SJCRH30 (cell line): ENCODE data around the gene USP9X. TPM values are rescaled to one million over a fixed set of nuclear protein-coding genes. Genes with fewer than 3 reads are reported as not detected.
"Not testable (repeated sequence)": the region's sequence is repeated elsewhere in the genome, so short reads cannot be mapped to it uniquely, and the experiment has no call there.

Source experiments
- DNase-seq, 2 experiments: peaks; one replicate each; pipeline ENCODE4 v3.0.0-alpha.2; 2015 to 2020
- H3K27ac ChIP-seq: fragments of 250-450 bp; sonication (Bioruptor Pico); 2 replicates; pipeline ENCODE4 v1.5.1; 2020; ENCODE audit warnings: mild to moderate bottlenecking, moderate library complexity
- H3K27me3 ChIP-seq: fragments of 250-450 bp; sonication (Bioruptor Pico); 2 replicates; pipeline ENCODE4 v1.5.1; 2020; ENCODE audit warnings: mild to moderate bottlenecking, moderate library complexity
- H3K36me3 ChIP-seq: fragments of 250-450 bp; sonication (Bioruptor Pico); 2 replicates; pipeline ENCODE4 v1.5.1; 2020; ENCODE audit warnings: mild to moderate bottlenecking, moderate library complexity
- H3K4me1 ChIP-seq: fragments of 250-450 bp; sonication (Bioruptor Pico); 2 replicates; pipeline ENCODE4 v1.5.1; 2020; ENCODE audit warnings: mild to moderate bottlenecking, moderate library complexity
- H3K4me3 ChIP-seq: fragments of 250-450 bp; sonication (Bioruptor Pico); 2 replicates; pipeline ENCODE4 v1.5.1; 2020; ENCODE audit warnings: mild to moderate bottlenecking, moderate library complexity
- H3K9me3 ChIP-seq: fragments of 250-450 bp; sonication (Bioruptor Pico); replicated peaks from 2 replicates; pipeline ENCODE4 v1.5.1; 2020; ENCODE audit warnings: mild to moderate bottlenecking, moderate library complexity
- total RNA-seq: library from RNA; depleted of rRNA; stranded (reverse); fragments of >200 nt; shearing (Covaris generic); gene quantifications from 2 replicates; pipeline ENCODE4 v1.2.3, GENCODE V29; 2014; rRNA removed

Gene USP9X, protein sequence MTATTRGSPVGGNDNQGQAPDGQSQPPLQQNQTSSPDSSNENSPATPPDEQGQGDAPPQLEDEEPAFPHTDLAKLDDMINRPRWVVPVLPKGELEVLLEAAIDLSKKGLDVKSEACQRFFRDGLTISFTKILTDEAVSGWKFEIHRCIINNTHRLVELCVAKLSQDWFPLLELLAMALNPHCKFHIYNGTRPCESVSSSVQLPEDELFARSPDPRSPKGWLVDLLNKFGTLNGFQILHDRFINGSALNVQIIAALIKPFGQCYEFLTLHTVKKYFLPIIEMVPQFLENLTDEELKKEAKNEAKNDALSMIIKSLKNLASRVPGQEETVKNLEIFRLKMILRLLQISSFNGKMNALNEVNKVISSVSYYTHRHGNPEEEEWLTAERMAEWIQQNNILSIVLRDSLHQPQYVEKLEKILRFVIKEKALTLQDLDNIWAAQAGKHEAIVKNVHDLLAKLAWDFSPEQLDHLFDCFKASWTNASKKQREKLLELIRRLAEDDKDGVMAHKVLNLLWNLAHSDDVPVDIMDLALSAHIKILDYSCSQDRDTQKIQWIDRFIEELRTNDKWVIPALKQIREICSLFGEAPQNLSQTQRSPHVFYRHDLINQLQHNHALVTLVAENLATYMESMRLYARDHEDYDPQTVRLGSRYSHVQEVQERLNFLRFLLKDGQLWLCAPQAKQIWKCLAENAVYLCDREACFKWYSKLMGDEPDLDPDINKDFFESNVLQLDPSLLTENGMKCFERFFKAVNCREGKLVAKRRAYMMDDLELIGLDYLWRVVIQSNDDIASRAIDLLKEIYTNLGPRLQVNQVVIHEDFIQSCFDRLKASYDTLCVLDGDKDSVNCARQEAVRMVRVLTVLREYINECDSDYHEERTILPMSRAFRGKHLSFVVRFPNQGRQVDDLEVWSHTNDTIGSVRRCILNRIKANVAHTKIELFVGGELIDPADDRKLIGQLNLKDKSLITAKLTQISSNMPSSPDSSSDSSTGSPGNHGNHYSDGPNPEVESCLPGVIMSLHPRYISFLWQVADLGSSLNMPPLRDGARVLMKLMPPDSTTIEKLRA (N-terminal part only)
- total RNA-seq: 62.7 and 72.9 TPM in 2 replicates

GRCh38 chrX:41084893-41085511, at the start of gene USP9X:
Gene USP9X, plus strand, starts transcription at chrX:41085445. Its CDS starts 38,184 bp downstream, at chrX:41123629.
- Histone ChIP-seq H3K9me3 (no peaks in the 10 kb centered on the region), H3K27me3 (no peaks in the 10 kb centered on the region)
- peak; percentile 83 to 86 for DNase-seq

GRCh38 chrX:41035582-41035981, 49.7 kb upstream of the USP9X start:
- Histone ChIP-seq H3K4me1 (no peaks in the 10 kb centered on the region), H3K27ac (no peak overlapping the region), H3K4me3 (no peak overlapping the region), H3K27me3 (no peaks in the 10 kb centered on the region), H3K36me3 (no peaks in the 10 kb centered on the region), H3K9me3 (no peaks in the 10 kb centered on the region)
- no peak for DNase-seq

More at GRCh38 chrX:41084893-41085511, at the start of gene USP9X:
- H3K27ac ChIP-seq: peak within 1 kb of the TSS; percentile 100
- peak within 1 kb of the TSS; percentile 91 for H3K4me3 ChIP-seq
- peaks cover 6% of the 10 kb centered on the region; the same call in 1 of the 2 replicates for H3K4me1 ChIP-seq
- 0 out of 2 replicates have a peak, but pooled peaks cover 2% of the 10 kb centered on the region for H3K36me3 ChIP-seq

- no peaks in the 10 kb centered on the region for H3K36me3 ChIP-seq
- H3K4me3 ChIP-seq: no peak overlapping the region
- no peaks in the 10 kb centered on the region for H3K27me3 ChIP-seq
- no peak overlapping the region for H3K27ac ChIP-seq
- no peaks in the 10 kb centered on the region for H3K4me1 ChIP-seq
- no peak for DNase-seq
- H3K9me3 ChIP-seq: no peaks in the 10 kb centered on the region
These were observed 48.4 kb upstream of the USP9X start for GRCh38 chrX:41036668-41037326.

GRCh38 chrX:41043196-41043595, 42.0 kb upstream of the USP9X start:
- H3K9me3 ChIP-seq: no peaks in the 10 kb centered on the region
- no peak for DNase-seq
- H3K27ac ChIP-seq: no peak overlapping the region
- H3K4me3 ChIP-seq: no peak overlapping the region
- H3K27me3 ChIP-seq: no peaks in the 10 kb centered on the region
- no peaks in the 10 kb centered on the region for H3K4me1 ChIP-seq
- no peaks in the 10 kb centered on the region for H3K36me3 ChIP-seq

DNA sequence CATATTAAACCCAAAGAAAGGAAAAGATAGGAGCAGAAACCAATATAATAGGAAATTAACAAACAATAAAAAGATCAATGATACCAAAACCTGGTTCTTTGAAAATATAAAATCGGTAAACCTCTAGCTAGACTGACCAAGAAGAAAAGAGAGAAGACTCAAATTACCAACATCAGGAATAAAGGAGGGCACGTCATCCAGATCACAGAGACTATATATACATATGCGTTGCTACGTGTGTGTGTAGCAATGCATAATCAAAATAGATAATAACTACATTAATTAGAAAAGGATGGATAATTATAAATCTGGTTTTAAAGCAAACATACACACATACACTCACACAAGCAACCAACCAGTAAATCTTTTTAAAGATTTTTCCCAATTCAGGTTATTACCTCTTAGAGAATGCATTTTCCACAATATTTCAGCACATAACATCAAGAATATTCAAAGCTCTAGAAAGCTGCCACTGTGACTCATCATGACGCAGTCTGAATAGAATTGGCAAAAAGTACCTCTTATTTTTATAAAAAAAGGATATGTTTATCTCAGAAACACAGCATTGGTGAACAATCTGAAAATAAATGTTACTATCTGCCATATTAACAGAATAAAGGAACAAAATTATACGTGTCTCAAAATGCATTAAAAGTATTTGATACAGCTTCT, 41.4 kb upstream of the USP9X start:
- no peaks in the 10 kb centered on the region for H3K36me3 ChIP-seq
- no peaks in the 10 kb centered on the region for H3K27me3 ChIP-seq
- no peak overlapping the region for H3K27ac ChIP-seq
- no peak overlapping the region for H3K4me3 ChIP-seq
- H3K4me1 ChIP-seq: no peaks in the 10 kb centered on the region
- no peaks in the 10 kb centered on the region for H3K9me3 ChIP-seq
- DNase-seq: no peak

DNA sequence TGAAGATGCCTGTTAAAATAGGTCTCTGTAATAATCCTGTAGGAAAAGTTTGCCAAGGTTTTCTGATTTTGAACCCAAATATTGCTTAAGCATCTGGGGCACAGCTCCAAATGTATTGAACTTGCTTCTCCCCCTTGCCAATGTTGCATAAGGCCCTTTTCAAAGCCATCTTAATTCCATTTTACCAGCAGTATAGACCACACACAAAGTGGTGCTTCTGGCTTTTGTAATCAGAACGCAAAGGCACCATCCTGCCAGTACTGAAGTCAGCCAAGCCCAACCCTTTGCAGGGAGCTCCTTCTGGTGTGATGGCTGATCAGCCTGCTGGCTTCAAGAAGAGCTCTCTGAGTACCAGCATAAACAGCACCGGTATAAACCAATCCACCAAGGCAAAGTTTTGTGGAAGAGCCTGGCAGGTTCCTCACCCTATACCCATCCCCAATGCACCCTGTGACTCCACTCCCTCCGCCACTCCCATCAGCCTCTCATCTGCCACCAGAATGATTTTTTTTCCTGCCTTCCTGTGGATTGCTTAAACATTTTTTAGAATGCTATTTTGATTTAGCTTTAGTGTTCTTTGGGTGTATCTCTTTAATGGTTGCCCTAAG, 39.2 kb upstream of the USP9X start:
- peak in 1 of 2 experiments; percentile 8 for DNase-seq
- H3K4me1 ChIP-seq: no peaks in the 10 kb centered on the region

DNA sequence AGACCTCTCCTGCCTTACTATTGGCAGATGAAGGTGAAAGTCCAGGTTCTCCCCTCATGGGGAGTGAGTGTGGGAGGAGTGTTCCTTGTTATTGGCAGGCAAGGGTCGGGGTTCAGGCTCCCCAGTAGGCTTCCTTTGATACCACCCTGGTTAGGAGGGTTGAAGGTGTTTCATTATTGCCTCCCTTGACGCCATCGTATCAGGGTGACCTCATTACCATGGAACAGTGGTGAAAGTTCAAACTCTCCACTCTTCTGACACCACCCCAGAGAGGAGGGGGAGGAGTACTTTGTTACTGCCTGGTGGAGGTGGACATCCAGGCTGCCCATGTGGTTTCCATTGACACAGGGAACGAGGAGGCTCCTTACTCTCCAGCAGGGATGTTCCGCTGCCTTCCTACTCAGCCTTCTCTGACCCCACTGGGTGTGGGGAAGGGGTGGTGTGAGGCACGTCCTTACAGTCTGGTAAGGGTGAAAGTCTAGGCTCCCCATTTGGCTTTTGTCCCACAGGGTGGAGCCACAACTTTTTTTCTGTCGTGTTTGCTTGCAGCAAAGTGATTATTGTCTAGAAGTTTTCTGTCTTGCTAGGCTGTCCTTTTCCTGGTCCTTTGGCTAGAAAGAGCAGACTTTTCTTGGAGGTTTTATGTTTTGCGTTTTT, 37.2 kb upstream of the USP9X start:
- Histone ChIP-seq H3K4me1 (no peaks in the 10 kb centered on the region), H3K36me3 (no peaks in the 10 kb centered on the region), H3K4me3 (no peak overlapping the region), H3K9me3 (no peaks in the 10 kb centered on the region), H3K27me3 (no peaks in the 10 kb centered on the region), H3K27ac (no peak overlapping the region)
- no peak for DNase-seq

More for the DNA sequence above, 39.2 kb upstream of the USP9X start:
- Histone ChIP-seq H3K27me3 (no peaks in the 10 kb centered on the region), H3K4me3 (no peak overlapping the region), H3K36me3 (no peaks in the 10 kb centered on the region), H3K9me3 (no peaks in the 10 kb centered on the region), H3K27ac (no peak overlapping the region)

GRCh38 chrX:41050359-41050758, 34.9 kb upstream of the USP9X start:
- DNase-seq: no peak
- Histone ChIP-seq H3K4me3 (no peak overlapping the region), H3K36me3 (no peaks in the 10 kb centered on the region), H3K4me1 (no peaks in the 10 kb centered on the region), H3K9me3 (no peaks in the 10 kb centered on the region), H3K27me3 (no peaks in the 10 kb centered on the region), H3K27ac (no peak overlapping the region)

GRCh38 chrX:41051288-41051687, 34.0 kb upstream of the USP9X start:
- no peak for DNase-seq
- no peaks in the 10 kb centered on the region for H3K9me3 ChIP-seq
- no peak overlapping the region for H3K27ac ChIP-seq
- H3K27me3 ChIP-seq: no peaks in the 10 kb centered on the region
- H3K4me1 ChIP-seq: no peaks in the 10 kb centered on the region
- H3K4me3 ChIP-seq: no peak overlapping the region
- no peaks in the 10 kb centered on the region for H3K36me3 ChIP-seq

- no peaks in the 10 kb centered on the region for H3K9me3 ChIP-seq
These were observed 29.5 kb upstream of the USP9X start for GRCh38 chrX:41055740-41056139.

GRCh38 chrX:41063276-41063675, 22.0 kb upstream of the USP9X start:
- H3K4me1 ChIP-seq, H3K9me3 ChIP-seq, H3K36me3 ChIP-seq, H3K27ac ChIP-seq, DNase-seq, H3K27me3 ChIP-seq, H3K4me3 ChIP-seq: not testable (repeated sequence)

More at GRCh38 chrX:41055740-41056139, 29.5 kb upstream of the USP9X start:
- DNase-seq: no peak
- Histone ChIP-seq H3K27me3 (no peaks in the 10 kb centered on the region), H3K4me1 (no peaks in the 10 kb centered on the region), H3K36me3 (no peaks in the 10 kb centered on the region), H3K4me3 (no peak overlapping the region), H3K27ac (no peak overlapping the region)

DNA sequence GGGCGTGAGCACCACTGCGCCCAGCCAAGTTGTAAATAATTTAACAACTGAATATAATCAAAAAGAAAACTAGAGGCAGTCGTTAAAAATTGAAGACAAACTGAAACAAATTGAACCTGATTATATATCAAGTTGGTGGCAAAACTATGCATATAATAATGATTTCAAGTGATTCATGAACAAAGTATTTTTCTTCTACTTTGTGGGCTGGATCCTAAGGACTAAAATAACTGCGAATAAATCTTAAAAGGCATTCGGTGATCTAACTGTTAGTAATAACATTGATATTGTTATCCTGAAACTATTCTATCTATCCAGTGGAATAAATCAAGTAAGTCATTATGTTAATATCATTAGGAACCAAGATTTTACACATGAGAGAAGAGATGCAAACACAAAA, 21.2 kb upstream of the USP9X start:
- Histone ChIP-seq H3K27me3 (no peaks in the 10 kb centered on the region), H3K4me3 (no peak overlapping the region), H3K36me3 (no peaks in the 10 kb centered on the region), H3K27ac (no peak overlapping the region), H3K4me1 (no peaks in the 10 kb centered on the region), H3K9me3 (no peaks in the 10 kb centered on the region)
- DNase-seq: no peak

DNA sequence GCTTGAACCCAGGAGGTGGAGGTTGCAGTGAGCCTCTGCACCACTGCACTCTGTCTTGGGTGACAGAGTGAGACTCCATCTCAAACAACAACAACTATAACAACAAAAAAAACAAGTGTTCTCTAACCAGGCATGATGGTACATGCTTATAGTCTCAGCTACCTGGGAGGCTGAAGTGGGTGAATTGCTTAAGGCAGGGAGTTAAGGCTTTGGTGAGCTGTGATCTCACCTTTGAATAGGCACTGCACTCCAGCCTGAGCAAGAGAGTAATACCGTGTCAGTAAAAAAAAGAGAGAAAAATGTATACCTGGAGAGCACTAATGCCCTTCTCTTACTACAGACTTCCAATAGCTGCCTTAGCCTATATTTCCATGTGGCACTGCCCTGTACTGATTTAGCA, 18.9 kb upstream of the USP9X start:
- Histone ChIP-seq H3K4me1 (no peaks in the 10 kb centered on the region), H3K27ac (no peak overlapping the region), H3K4me3 (no peak overlapping the region), H3K36me3 (no peaks in the 10 kb centered on the region), H3K27me3 (no peaks in the 10 kb centered on the region), H3K9me3 (no peaks in the 10 kb centered on the region)
- no peak for DNase-seq
